GM19240 (cell line): ENCODE results near the gene FGFR2.

Source experiments
- DNase-seq: peaks from one replicate; pipeline ENCODE4 v3.0.0; 2011; ENCODE audit warnings: low spot score; ENCODE audit not compliant: insufficient read length

Gene FGFR2

GRCh38 chr10:121610798-121611323, 12.6 kb upstream of the FGFR2 start:
- no peak for DNase-seq

DNA sequence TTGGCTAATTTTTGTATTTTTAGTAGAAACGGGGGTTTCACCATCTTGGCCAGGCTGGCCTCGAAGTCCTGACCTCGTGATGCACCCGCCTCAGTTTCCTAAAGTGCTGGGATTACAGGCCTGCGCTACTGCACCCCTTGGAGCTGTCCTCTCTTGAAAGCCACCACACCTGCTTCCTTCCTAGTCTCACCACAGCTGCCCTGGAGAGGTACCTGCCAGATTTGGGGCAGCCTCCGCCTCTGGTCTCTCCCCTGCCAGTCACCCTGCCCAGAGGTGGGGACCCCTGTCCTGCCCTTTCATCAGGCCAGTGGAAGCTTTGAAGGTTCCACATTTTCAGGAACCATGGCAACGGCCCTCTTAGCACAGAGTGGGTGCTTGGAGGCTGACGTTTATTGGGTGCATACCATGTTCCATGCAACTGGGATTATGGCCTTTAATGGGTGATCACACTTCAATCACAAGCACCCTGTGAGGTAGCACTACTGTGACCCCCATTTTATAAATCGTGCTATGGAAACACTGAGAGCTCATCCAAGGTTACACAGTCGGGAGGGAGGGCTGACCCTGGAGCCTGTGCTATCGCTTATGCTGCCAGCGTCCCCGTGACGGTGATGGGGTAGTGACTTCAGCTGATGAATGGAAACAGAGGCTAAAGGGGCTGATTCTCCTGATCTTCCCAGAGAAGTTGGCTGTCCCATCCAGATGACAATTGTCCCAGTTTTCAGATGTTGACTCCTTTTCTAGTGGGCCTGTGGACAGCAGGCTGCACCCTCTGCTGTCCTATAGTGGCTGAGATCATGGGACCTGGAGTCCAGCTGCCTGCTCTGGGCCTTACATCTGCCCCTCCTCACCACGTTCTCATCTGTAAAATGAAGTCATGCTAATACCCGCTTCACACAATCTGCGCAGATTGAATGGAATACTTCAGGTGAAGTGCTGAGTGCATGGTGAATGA, 11.5 kb upstream of the FGFR2 start:
- DNase-seq: no peak

- DNase-seq: no peak
Observed at GRCh38 chr10:121608469-121609190, 10.4 kb upstream of the FGFR2 start.

DNA sequence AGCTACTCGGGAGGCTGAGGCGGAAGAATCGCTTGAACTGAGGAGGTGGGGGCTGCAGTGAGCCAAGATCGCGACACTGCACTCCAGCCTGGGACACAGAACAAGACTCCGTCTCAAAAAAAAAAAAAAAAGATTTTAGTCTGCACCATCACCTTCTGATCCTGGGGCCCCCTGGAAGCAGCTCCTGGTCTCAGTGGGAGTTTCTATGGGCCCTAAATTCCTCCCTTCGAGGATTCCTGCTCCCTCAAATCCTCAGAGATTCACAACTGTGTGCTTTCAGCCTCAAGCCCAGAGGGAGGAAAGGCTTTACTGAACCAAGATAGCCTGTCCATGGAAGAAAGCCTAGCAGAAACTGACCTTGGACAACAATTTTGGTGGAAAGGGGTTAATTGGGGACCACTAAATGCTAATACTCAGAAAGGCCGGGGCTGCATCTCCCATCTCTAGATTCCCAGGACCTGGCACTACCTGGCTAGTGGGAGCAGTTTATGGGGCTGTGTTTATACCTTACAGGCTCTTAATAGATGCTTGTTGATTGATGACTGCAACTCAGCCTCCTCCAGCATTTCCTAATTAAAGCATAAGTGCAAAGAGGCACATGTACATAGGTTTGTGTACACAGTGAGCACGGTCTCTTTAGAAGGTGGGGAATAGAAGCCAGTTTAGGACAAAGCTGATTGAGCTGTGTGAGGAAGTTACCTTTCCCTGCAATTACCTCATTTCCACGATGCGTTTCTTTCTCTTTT, 9.2 kb upstream of the FGFR2 start:
- no peak for DNase-seq

GRCh38 chr10:121605708-121606107, 7.5 kb upstream of the FGFR2 start:
- no peak for DNase-seq

DNA sequence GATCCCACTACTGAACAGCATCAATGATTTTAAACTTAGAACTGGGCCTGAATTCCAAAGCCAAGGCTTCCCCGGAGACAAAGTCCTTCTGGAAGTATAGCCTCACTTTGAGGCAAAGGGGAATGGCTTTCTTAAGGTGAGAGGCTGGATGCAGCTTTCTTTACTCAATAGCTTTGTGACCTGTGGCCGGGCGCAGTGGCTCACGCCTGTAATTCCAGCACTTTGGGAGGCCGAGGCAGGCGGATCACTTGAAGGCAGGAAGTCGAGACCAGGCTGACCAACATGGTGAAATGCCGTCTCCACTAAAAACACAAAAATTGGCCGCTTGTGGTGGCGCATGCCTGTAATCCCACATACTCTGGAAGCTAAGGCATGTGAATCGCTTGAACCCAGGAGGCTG, 3.2 kb upstream of the FGFR2 start:
- DNase-seq: no peak

DNA sequence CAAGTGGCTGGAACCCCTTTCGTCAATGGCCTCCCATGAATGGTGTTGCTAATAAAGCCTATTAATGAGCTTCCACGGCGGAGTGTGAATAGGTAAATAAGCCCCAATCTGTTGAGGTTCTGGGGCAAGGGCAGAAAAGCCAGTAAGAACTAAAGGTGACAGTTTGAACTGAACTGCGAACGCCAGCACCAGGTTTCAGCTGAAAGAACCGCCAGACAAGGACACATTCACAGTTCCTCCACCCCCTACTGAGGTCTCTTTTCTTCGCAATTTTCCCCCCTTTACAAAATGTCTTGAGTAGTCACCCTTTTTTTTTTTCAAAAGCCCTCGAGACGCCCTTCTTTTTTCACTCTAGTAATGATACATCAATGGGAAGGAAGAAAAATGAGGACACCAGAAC, 2.4 kb upstream of the FGFR2 start:
- DNase-seq: no peak

- no peak for DNase-seq
Observed at GRCh38 chr10:121599947-121600346, 1.7 kb upstream of the FGFR2 start.

GRCh38 chr10:121597504-121598262, 561 bp downstream of the FGFR2 start:
- no peak for DNase-seq

- DNase-seq: no peak
Observed at GRCh38 chr10:121596689-121597503, 1.3 kb downstream of the FGFR2 start.

- no peak for DNase-seq
Observed at GRCh38 chr10:121595806-121596688, 2.2 kb downstream of the FGFR2 start.

GRCh38 chr10:121595351-121595805, 2.9 kb downstream of the FGFR2 start:
- no peak for DNase-seq

- no peak for DNase-seq
Observed at GRCh38 chr10:121594623-121595350, 3.5 kb downstream of the FGFR2 start.

DNA sequence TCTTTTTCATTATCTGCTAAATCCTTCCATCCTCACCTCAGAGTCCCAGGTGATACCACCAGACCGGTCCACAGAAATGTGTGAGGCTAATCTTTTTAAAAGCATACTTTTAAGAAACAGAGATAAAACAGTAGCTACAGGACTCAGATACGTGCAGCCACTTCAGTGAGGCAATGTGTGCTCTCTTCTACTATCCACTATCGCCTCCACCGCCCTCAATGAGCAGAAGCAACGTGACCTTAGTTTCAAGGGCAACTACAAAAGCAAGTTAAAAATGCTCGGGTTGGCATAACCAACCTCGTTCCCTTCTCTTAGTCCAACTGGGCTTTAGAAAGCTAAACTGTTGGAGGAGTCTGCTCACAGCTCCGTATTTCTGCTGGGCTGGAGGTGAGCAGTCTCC, 4.2 kb downstream of the FGFR2 start:
- no peak for DNase-seq

DNA sequence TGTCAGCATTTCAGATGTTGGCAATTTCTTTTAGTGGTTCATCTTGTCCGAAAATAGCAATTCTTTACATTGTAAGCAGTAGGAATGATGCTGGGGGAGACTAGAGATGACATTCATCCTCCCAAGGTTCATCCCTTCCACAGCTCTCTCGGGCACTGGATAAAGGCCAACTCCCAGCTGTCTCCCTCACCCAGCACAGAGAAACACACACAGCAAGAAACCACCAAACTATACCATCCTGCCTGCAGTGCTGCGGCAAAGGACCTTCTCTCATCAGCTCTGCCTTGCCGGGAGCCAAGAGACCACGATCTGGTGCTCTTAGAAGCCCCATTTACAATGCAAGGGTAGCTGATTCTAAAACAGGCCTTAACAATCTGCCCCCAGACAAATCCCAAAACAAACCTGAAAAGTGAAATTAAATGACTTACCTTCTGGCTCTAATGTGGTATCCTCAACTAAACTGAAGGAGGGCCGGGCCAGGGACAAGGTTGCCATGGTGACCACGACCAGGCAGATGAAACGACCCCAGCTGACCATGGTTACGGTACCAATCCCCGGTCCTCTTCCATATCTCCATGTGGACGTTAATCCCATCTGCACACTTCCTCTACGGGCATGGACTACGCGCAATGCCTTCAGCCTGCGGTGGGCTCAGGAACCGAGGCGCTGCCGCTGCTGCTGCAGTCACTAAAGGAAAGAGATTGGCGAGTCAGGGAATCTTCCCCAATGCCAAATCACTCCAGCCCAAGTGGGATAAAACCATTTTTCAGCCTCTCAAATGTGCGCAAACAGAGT, 4.8 kb downstream of the FGFR2 start:
- DNase-seq: no peak

GRCh38 chr10:121592155-121592890, 5.9 kb downstream of the FGFR2 start:
- no peak for DNase-seq

- no peak for DNase-seq
Observed at GRCh38 chr10:121591186-121591585, 7.1 kb downstream of the FGFR2 start.
